Peyer's patch (tissue), 4 donors: ENCODE data around the gene RAB6A.

Experiments
- POLR2A ChIP-seq, 2 donors: fragments of 450-650 bp; IDR thresholded peaks; one replicate each; pipeline ENCODE4 v1.5.1; 2017; ENCODE audit warnings: antibody characterized with exemption in 2 of 2, mild to moderate bottlenecking in 2 of 2, moderate library complexity in 2 of 2
- TF ChIP-seq, protein P1 (sequence below), 6 experiments: fragments of 450-650 bp in 4 of 6; fragments of 200-600 bp in 2 of 6; sonication (generic) in 1 of 6; IDR thresholded peaks; one replicate each; pipeline ENCODE4 v1.5.1; 2017 to 2019; ENCODE audit warnings: antibody characterized with exemption in 6 of 6, mild to moderate bottlenecking in 3 of 6, moderate library complexity in 1 of 6

DNA sequence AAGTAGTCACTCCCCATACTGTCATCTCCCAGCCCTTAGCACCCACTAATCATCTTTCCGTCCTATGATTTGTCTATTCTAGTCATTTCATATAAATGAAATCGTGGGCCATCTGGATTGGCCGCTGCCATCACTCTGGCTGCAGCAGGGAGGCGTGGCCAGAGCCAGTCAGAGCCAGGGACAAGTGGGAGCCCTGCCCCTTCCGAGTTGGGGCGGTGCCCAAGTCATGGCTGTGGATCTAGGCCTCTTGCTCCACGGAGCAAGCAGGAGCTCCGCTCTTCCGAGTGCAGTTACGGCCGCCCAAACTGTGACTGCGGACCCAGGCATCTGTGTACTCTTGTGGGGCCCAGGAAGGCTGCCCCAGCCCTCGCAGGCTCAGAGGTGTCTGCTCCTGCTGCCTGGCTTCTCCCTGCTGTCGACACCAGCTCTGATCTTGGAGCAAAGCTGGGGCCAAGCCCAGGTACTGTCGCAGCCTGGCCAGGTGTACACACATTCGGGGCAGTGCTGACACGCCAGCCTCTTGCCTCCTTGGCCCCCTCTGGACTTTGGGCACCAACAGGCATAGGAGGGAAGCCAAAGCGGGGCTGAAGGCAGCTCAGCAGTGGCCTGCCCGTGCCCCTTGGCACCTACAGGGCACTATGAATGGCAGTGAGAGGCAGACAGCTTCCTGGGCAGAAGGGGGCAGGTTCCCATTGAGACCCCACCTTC is 35.2 kb upstream of the RAB6A start:
- TF ChIP-seq POLR2A (IDR thresholded peaks at IDR 0.05): no peak
- TF ChIP-seq, protein P1, sequence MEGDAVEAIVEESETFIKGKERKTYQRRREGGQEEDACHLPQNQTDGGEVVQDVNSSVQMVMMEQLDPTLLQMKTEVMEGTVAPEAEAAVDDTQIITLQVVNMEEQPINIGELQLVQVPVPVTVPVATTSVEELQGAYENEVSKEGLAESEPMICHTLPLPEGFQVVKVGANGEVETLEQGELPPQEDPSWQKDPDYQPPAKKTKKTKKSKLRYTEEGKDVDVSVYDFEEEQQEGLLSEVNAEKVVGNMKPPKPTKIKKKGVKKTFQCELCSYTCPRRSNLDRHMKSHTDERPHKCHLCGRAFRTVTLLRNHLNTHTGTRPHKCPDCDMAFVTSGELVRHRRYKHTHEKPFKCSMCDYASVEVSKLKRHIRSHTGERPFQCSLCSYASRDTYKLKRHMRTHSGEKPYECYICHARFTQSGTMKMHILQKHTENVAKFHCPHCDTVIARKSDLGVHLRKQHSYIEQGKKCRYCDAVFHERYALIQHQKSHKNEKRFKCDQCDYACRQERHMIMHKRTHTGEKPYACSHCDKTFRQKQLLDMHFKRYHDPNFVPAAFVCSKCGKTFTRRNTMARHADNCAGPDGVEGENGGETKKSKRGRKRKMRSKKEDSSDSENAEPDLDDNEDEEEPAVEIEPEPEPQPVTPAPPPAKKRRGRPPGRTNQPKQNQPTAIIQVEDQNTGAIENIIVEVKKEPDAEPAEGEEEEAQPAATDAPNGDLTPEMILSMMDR (IDR thresholded peaks at IDR 0.05): no peak
